Activated gamma-delta T cell treated with Interleukin-2 at 50 U/mL for 16 hours (primary cell): ENCODE measurements around the gene BNIP3.

Experiments
- DNase-seq: peaks from one replicate; pipeline ENCODE4 v3.0.0-alpha.2; 2020

Gene BNIP3

DNA sequence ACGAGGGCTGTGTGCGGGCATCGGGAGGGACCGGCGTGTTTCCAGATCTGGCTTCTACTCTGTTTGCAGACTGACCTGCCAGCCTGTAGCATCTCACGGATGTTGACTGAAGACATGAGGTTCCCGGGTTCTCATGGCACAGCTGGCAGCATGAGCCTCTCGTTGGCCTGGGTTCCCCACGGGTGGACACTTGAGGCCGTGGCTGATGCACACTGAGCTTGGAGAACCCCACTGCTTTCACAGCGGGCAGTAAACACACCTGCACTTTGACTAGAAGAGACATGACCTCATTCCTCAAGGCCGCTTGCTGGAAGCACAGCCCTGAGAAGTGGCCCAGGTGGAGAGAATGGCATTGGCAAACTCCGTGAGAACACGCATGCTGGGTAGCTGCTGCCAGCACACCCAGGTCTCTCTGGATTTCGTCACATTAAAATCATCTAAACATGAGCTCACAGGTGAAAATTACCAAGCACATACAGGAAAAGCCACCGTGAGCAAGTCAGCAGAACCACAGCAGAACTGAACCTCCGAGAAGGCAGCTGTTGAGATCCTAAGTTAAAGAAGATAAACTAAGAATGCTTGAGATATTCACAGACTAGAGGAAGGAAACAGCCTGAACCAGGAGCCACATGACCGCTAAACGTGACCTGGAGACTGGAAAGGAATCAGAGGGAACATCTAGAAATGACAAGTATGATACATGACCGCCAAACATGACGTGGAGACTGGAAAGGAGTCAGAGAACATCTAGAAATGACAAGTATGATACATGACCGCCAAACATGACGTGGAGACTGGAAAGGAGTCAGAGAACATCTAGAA is 32.5 kb downstream of the BNIP3 start:
- no peak for DNase-seq

DNA sequence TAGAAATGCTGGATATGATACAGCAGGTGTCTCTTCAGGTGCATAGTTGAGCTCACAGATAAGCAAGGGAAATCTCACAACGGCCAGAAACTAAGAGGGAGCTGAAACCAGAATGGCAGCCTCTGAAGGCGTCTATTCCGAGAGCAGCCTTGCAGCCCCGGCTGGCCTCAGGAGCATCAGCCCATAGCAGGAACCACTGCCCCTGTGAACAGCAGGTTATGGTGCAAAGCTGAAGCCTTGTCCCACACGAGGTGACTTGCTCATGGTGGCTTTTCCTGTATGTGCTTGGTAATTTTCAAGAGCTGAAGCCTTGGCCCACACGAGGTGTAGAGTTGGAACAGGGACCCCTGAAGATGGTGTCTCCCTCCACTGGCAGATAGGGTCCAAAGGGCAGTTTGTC is 33.2 kb downstream of the BNIP3 start:
- DNase-seq = no peak

DNA sequence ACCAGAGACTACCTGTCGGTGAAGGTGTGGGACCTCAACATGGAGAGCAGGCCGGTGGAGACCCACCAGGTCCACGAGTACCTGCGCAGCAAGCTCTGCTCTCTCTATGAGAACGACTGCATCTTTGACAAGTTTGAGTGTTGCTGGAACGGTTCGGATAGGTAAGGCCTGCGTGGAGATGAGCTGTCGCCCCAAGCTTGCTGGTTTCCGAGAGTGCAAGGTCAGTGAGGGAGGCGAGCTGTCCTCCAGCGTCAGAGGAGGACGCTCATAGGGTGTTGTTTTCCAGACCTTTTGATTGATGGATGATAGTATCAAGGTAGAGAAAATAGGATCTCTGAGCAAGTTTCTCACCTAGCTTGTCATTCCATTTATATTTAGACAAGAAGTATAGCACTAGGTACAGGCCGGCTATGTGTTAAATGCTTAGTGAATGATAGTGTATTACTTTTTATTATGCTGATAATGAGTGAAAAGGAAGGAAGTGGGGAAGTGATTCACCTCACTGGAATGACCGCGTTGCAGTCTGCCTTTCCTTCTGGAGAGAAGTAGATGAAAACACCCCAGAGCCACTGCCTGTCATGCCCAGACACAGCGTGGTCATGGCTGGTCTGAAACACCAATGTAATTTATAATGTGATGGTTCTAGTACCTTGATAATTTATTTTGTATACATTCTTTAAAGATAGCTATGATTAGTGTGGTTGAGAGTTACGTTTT is 33.9 kb downstream of the BNIP3 start:
- no peak for DNase-seq

DNA sequence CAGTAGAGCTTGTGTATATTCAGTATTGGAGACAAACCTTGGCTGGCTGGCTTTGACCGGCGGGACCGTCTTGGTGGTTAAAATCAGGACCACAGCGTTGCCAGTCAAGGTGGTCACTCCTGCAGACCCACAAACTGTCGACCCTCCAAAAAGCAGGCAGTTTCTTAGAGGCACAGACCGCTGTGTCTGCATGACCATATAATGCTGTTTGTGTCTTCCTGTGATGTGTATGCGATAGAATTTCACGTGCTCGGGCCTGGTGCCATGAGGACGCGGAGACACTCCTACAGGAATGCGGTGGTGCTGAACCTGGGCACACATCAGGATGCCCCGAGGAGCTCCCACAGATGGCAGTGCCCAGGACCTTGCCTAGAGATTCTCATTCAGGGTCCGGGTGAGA is 34.8 kb downstream of the BNIP3 start:
- DNase-seq = no peak

DNA sequence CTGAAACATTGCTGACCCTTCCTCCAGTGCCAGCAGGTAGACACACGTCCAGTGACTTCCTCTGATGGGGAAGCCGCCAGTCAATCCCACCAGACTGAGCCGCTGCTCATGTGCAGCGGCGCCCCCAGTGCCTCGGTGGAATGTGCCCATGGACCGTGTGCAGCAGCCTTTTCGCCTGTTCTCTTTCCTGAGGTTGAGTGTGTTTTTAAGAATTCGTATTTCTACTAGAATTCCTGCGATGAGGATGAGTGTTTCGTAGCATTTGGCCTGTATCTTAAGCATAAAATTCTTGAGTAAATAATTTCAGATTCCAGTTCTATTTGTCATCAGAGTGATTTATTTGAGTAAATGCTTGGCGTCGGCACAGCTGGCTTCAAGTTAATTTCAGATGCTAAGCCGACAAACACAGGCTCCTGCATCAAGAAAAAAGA is 35.4 kb downstream of the BNIP3 start:
- no peak for DNase-seq

DNA sequence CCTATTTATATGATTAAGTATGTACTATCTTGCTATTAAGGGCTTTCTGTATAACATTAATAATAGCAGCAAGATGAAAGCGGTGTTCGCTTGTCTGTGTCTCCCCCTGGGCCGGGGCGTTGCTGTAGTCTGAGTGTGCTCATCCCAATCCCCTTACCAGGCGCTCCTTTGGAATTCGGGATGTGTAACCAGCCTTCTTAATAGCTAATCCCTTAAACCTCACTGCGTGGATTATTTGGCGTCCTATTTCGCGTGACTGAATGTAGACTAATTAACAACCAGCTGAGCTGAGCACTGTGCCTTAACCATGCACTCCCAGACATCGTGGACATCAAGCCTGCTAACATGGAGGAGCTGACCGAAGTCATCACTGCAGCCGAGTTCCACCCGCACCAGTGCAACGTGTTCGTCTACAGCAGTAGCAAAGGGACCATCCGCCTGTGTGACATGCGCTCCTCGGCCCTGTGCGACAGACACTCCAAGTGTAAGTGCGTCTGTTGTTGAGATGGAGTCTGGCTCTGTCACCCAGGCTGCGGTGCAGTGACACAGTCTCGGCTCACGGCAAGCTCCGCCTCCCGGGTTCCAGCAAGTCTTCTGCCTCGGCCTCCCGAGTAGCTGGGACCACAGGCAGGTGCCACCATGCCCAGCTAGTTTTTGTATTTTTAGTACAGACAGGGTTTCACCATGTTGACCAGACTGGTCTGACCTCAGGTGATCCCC is 36.6 kb downstream of the BNIP3 start:
- no peak for DNase-seq

DNA sequence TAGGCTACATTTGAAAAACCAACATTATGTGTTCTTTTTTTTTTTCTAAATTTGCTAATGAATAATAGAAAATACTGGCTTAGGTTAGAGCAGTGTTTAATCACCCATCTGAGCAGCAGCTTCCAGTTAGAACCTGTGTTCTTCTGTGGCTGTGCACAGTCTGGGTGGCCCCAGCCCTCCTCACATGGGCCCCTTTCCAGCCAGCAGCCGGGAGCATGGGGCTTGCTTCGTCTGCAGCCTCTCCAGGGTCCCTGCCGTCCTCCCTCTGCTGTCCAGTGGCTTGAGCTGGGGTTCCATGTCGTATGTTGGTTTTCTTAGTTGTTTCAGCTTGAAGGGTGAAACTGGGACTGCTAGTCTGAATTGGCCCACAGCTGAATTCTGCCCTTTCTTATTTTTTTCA is 37.3 kb downstream of the BNIP3 start:
- no peak for DNase-seq

DNA sequence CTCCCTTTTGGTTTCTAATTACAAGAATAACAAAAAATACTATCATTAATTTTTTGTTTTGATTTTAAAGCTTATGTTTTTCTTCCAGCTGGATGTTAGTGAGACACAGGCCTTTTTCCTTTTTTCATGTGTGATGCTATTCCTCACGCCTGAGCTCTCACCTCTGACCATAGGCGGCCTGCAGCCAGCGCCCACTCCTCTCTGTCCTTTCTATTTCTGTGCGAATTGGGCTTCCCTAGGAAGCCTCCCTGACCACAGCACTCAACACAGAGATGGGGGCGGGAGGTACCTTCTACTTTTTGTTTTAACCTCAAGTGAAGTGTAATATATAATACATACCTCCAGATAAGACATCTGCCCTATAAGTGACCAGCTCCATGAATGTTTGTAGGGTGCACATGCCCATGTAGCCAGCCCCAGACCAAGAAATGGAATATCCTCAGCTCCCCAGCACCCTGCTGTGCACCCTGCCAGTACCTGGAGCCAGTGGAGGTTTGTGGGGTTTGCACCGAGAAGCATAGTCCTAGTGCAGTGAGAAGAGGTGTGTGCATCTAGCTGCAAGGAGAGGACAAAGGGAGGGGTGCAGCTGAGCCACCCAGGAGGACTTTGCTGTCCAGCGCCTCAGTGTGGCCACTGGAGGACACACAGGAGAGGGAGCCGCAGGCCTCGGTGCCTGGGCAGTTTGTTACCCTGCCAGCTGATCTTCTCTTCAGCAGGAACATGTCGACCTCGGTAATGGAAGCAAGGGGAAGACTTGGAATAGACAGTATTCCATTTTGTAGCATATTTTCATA is 38.5 kb downstream of the BNIP3 start:
- no peak for DNase-seq

DNA sequence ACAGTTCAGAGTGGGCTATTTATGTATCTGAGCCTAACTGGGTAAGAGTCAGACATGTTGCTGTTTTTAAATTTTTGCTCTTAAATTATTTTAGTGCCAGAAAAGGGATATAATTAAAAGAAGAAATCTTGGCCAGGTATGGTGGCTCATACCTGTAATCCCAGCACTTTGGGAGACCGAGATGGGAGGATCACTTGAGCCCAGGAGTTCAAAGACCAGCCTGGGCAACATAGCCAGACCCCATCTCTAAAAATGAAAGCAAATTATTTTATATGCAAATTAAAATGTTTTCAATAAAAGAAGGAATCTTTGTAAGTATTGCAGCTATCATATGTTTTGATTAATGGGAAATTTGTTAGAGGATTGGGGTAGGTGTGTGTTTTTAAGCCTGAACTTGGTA is 39.3 kb downstream of the BNIP3 start:
- DNase-seq = no peak

DNA sequence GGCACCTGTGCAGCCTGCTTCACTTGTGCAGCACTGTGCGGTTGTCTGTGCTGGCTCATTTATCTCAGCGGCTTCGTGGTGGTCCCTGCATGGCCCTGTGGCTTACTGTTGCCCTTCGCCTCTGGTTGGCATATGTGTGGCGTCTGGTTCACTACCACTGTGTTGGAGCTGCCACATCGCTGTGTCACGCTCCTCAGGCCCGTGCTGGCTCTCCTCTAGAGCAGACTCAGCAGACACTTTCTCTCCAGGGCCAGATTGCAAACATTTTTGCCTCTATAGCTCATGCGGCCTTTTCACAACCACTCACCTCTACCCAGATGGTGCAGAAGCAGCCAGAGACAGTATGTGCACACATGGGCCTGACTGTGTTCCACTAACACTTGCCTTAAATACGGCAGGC is 43.0 kb downstream of the BNIP3 start:
- no peak for DNase-seq

DNA sequence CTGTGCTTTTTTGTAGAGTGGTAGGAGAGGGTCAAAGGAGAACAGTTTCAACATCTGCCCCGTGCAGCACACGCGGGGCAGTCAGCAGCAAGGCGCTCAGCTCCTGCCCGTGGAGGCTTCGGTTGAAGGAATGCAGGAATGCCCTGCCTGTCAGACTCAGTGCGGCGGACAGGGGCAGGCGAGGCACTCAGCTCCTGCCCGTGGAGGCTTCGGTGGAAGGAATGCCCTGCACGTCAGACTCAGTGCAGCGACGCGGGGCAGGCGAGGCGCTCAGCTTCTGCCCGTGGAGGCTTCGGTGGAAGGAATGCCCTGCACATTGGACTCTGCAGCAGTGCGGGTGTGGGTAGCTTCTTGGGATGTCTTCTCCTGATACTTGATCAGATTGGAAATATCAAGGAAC is 43.9 kb downstream of the BNIP3 start:
- DNase-seq = no peak

DNA sequence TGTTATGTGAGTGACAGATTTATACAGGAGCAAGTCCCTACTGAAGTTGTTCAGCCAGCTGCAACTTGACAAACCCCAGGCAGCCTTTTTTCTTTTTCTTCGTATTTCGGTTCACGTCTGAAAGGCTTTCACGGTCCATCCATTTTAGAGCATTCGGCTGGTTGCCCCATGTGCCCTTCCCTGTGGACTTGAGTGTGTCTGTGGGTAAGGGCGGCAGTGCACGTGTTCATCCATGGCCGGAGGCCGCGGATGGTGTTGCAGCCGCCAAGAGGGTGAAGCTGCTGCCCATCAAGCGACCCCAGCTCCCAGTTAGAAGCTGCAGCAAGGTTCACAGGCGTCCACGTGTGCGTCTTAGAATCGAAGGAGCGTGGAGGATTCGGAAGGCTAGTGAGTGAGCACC is 45.0 kb downstream of the BNIP3 start:
- no peak for DNase-seq

DNA sequence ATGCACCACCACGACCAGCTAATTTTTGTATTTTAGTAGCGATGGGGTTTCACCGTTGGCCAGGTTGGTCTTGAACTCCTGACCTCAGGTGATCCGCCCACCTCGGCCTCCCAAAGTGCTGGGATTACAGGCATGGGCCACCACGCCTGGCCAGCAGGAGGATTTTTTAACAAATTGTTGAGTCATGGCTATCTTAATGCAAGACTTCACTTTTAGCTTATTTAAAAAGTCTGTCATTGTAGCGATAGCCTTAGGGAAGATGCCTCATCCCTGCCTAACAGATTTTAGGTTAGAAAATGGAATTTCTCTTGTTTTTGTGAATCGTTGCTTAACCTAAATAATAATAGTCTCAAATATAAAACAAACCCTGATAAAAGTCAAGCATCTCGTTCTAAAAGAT is 45.4 kb downstream of the BNIP3 start:
- DNase-seq = no peak

DNA sequence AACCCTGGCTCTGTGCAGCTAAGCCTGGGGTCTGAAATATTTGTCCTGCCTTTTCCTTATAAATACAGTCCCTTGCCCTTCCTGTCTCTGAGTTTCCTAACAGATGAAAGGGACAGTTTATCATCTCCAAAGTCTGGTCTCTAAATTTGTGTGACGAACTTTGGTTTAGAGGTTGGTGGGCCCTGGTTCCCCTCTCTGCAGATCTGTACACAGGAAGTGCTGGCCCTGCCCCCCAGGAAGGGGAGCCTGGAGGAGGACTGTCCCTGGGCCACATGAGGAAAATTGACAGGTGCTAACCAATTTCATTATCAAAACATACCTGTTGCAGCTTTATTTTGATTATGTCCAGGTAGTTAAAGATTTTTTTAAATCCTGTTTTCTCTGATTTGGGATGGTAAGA is 46.5 kb downstream of the BNIP3 start:
- DNase-seq = no peak

DNA sequence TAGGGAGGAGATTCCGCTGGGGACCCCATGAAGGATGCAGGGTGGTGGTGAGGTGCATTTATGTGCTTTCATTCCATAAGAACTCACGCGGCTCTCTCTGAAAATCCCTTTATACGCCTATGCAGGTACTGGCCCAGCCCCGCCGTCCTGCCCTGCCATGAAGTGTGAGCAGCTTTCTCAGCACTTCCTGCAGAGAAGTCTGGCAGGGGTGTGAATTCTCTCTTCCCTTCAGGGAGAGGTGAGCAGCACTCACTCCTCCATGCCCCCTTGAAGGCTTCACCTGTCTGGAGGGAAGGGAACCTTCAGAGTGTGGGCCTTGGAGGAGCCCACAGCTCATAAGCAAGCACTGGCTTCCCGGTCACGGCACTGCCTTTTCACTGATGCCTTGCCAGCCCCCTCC is 47.0 kb downstream of the BNIP3 start:
- DNase-seq = no peak

DNA sequence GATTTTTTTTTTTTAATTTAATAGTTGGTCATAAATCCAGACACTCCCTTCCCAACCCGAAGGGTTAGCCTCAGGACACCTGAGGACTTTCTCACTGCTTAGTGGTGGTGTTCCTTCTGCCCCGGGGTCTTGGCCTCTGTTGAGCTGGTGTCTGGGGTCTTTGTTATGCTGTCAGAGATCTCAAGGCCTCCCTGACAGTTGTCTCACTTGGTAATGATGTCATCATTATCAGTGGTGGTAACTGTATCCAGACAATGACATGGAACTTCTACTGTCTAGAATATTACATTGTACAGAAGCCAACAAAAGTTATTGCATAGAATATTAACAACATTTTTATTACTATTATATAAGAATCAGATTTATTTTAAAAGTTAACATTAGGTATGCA is 48.0 kb downstream of the BNIP3 start:
- DNase-seq = no peak

DNA sequence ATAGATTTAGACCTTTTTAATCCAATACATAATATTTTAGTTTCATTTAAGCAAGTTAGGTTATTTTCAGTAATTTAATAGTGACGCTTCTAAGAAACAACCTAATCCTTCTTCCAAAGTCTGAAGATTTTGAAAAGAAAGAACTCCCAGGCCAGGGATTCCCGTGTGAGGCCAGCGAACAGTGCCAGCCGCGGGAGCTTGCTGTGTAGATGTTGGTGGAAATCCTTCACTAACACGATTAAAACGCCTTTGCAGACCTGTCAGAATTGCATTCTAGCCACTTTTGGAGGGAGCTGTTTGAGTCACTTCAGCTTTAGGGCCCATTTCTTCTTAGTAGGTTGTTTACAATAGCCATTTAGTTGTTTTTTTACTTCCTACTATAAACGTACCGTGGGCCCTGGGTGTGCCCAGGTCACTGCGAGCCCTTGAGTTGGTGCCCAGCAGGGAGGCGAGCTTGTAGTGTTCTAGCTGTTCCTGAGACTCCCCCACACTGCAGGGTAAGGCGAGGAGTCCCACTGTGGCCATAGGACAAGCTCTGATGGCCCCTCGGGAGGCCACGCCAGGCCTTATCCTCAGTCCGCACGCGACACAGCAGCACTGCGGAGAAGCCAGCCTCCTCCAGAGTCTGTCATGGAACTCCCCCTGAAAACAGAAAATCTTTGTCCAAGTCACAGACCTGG is 48.6 kb downstream of the BNIP3 start:
- DNase-seq = no peak

DNA sequence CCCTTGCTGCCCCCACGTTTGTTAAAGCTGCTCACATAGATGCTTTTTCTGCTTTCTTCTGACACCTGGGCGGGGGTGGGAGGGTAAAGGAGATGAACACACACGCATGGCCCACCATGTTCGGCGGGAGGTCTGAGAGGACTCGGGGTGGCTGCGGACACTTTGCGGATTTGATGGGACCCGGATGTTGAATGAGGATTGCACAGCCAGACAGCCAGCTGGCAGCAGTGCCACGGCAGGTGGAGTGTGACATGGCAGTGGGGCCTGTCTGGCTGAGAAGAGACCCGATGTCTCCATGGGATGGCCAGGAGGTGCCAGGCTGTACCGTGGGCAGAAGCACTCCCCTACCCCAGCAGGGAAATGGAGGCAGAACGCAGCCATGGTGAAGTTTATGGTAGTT is 49.7 kb downstream of the BNIP3 start:
- no peak for DNase-seq

DNA sequence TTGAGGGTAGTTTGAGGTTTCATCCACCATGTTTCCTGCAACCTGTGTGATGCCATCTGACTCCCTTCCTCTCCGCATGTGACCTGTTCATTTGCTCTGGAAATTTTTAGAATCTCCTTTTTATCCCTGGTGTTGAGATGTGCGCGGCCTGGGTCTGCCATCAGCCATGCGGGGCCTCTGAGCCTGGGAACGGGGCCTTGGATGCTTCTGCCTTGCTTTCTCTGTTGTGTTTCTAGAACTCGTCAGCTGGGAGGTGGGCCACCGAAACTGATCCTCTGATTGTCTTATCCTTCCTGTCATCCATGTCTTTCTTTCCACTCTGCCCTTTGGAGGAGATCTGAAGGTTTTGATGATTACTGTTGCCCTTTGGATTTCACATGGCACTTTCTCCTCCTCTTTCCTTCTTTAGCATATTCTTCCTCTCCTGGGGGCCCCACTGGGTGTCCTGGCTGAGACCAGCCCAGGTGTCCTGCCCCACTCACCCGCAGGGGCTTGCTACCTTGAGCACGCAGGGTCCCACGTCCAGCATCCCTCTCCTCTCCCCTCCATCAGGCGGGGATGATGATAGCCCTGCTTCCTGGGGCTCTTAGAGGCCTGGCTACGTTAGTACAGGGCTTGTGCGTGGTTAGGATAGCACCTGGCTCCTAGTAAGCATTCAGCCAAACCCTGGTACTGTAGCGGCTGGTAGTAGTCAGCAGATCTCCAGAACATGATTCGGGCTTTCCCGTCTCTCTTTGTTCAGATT is 51.0 kb downstream of the BNIP3 start:
- no peak for DNase-seq

DNA sequence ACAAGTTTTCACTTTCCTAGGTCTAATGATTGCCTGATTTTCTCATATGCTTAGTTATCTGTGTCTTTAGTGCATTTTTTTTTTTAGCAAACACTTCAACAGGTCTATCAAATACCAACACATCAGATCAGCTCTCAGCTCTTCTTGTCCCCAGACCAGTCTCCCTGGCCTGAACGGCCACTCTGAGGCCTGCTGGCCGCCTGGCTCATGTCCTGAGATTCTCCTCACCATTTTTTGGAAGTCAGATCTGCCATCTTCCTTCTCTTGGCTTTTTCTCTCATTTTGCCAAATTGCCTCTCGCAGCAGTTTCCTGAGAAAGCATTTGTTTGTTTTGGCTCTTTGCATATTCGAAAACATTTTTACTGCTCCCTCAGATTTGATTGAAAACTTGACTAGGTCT is 51.6 kb downstream of the BNIP3 start:
- no peak for DNase-seq

DNA sequence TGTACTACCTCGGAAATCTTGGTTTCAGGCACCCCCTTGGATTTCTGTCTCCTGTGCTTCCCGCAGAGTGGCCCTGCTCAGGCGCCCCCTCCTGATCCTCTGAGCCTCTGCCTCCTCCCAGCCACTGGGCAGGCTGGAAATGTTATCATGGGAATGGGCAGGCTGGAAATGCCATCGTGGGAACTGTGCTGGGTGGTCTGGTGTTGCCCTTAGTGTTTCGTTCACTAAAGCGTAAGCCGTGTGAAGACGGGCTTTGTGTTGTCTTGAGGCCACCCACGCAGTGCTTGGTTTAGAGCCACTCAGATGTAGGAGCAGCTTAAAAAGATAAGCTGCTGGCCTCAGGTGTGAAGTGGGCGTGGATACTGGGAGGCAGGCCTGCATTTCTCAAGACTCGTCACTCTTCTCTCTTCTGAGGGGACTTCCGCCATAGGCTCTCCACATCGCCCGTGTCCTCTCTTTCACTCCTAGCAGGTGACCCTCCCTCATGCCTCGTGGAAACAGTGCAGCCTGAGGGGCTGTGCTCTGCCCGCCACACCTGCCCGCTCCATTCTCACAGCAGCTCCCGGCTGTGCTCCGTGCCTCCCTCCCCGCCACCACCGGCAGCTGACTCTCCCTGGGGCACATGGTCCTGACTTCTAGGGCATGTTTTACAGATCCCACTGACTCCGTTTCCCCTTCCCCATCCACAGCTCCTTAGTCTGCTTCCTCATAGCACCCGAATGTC is 52.4 kb downstream of the BNIP3 start:
- no peak for DNase-seq
